RPMI7951 (cell line): Measurements from ENCODE around the gene RBM27. TPM values are rescaled to one million over a fixed set of nuclear protein-coding genes. Genes with fewer than 3 reads are reported as not detected.
"Not testable (repeated sequence)": the region's sequence is repeated elsewhere in the genome, so short reads cannot be mapped to it uniquely, and the experiment has no call there.

ENCODE experiments used
- DNase-seq: peaks from one replicate; pipeline ENCODE4 v3.0.0-alpha.2; 2012; ENCODE audit warnings: low read depth
- total RNA-seq: library from RNA; depleted of rRNA; stranded (reverse); fragments of >200 nt; shearing (Covaris generic); gene quantifications from 2 replicates; pipeline ENCODE4 v1.2.3, GENCODE V29; 2014; rRNA removed

Gene RBM27
- total RNA-seq, 1 experiment from 2014 or later, result 15.1 TPM

- DNase-seq, result no peak
Measured at GRCh38 chr5:146208916-146209522, 5.6 kb downstream of the RBM27 start.

DNA sequence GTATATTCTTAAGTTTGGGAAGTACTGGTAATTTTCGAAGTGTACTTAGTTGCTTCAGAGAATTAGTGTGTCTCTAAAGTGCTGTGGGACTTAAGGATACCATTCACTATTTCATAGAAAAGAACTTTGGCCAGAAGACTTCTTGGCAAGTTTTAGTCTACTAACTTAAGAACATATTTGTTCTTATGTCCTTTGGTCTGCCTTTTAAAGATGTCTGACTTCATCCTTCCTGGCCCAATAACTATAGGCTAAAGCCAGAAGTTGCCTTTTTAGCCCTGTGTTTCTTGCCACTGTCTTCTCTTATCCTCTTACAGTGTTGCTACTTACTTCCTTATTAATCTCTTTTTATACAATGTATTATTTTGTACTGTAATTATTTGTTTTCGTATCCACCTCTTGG, 6.3 kb downstream of the RBM27 start:
- DNase-seq, result no peak

DNA sequence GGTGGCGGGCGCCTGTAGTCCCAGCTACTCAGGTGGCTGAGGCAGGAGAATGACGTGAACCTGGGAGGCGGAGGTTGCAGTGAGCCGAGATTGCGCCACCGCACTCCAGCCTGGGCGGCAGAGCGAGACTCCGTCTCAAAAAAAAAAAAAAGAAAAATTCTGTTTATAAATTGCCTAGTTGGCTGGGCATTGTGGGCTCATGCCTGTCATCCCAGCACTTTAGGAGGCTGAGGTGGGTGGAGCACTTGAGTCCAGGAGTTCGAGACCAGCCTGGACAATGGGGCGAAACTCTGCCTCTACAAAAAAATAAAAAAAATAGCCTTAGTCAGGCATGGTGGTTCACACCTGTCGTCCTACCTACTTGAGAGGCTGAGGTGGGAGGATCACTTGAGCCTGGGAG, 7.4 kb downstream of the RBM27 start:
- DNase-seq, result not testable (repeated sequence)

DNA sequence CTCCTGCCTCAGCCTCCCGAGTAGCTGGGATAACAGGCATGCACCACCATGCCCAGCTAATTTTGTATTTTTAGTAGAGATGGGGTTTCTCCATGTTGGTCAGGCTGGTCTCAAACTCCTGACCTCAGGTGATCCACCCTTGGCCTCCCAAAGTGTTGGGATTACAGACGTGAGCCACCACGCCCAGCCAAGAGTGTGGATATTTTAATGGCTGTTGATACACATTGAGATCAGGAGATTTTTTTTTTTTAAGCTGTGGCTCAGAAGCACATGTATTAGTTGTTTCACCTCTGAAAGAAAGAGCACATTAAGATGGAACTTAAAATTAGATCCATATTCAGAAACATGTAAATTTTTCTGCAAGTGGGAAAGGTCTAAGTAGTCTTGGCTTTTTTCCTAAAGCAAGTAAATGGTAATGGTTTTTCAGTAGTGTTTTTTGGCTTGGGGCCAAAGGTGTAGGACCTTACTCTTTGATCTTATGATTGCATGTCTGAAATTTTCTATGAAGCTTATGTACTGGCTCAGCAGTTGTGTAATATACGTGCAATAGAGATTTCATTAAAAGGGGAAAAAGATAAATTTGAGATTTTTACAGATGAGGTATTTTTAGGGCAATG, 9.9 kb downstream of the RBM27 start:
- DNase-seq, result peak; percentile 9

GRCh38 chr5:146214881-146215280, 11.5 kb downstream of the RBM27 start:
- DNase-seq, result not testable (repeated sequence)

DNA sequence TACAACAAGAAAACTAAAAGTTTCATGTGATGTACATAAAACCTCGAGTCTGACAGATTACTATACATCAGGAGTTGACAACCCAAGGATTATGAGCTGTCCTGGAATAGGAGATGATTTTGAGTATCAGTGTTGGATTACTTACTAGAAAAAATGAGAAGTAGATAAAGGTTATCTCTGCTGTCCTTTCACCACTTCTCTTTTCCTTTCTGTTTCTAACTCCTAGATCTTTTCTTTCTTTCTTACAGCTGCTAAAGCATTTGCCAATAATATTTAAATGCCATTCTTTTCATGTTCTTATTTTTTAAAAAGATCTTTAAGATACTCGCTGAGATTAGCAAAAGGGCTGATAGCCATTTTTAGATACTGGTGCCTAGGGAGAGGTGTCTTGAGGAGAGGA, 14.8 kb downstream of the RBM27 start:
- no peak for DNase-seq

GRCh38 chr5:146219243-146219642, 15.8 kb downstream of the RBM27 start:
- no peak for DNase-seq

GRCh38 chr5:146221234-146221633, 17.8 kb downstream of the RBM27 start:
- no peak for DNase-seq

DNA sequence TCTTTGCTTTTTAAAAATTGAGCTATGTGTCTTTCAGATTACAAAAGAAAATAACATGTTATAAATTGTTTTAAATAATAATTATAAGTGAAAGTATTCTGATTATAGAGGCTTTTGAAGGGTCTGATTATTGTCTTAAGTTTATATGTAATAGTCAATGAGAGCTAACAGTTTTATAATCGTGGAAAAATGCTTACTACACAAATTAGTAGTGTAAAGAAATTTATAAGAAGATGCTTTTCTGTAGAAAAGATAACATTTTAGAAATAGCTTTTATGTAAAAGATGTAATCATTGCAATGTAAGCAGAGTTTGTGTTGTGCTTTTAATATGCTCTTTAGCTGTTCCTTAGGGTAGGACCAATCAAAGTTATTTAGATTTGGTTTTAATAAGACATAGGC, 18.6 kb downstream of the RBM27 start:
- DNase-seq, result no peak

GRCh38 chr5:146223179-146223578, 19.8 kb downstream of the RBM27 start:
- no peak for DNase-seq

DNA sequence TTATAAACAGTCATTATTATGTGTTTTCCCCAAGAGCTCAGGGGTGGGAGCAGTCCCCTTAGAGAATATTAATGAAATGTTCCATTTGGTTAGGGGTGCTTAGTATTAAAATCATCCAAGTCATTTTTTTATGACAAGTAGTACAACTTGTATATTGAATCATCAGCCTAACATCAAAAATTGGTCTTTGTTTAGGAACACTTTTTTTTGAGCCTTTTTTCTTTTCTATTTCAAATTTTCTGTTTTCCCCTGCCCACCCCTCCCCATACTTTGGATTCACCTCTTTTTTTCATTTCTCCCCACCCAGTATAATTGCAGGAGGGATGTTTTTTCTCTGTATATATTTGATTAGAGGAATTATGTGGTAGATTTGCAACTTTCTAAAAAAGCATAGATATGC, 25.8 kb downstream of the RBM27 start:
- DNase-seq, result no peak

DNA sequence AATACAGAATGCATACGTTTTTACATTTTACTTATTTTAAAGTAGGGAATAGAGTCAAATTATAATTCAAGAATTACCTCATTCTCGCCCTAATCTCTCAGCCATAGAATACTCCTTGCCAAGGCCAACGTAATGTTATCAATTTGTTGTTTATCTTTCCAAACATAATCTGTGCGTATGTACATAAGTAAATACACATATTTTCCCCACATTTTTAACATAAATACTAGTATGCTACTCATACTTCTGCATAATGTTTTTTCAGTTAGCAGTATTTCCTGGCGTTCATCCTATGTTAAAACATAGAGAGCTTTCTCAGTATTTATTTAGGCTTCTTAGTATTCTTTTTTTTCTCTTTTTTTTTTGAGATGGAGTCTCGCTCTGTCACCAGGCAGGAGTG, 28.8 kb downstream of the RBM27 start:
- no peak for DNase-seq

GRCh38 chr5:146233441-146233840, 30.0 kb downstream of the RBM27 start:
- DNase-seq, result no peak

- no peak for DNase-seq
Measured at GRCh38 chr5:146238973-146239372, 35.6 kb downstream of the RBM27 start.

DNA sequence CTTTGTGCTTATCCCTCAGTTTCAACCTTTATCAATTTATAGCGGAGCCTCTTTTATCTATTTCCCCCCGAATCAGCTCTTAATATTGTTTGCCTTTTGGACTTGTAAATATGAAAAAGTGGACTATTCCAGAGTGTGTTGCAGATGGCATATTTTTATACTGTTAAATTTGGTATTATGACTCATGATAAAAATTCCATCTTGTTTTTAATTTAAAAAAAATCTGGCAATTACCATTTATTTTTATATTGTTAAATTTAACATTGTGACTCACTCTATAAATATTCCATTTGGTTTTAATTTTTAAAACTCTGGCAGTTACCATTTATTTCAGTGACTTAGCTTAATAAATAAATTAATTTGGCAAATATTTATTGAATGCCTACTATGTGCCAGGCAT, 37.5 kb downstream of the RBM27 start:
- no peak for DNase-seq

DNA sequence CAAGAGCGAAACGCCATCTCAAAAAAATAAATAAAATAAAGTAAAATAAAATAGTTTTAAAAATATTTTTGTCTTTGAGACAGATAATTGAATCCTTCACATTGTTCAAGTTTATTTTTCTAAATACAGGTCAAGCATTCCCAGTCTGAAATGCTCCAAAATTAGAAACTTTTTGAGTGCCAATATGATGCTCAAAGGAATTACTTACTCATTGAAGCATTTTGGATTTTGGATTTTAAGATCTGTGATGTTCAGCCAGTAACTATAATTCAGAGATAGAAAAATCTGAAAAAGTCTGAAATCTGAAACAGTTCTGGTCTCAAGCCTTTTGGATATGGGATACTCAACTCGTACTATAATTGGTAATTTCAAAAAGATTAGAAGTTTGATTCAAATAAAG, 39.8 kb downstream of the RBM27 start:
- no peak for DNase-seq

GRCh38 chr5:146248561-146248960, 45.2 kb downstream of the RBM27 start:
- DNase-seq, result no peak

DNA sequence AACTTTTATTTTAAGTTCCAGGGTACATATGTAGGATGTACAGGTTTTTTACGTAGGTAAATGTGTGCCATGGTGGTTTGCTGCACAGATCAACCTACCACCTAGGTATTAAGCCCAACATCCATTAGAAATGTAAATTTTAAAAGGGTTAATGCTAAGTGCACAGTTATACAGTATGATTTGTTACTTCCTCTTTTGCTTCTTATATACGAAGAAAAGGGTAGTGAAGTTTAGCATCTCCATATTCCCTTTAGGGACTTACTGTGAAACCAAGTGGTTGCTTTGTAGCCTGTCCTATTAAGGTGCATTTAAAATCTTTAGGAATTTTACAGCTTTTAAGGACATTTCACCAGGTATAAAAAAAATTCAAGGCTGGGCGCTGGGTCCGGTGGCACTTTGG, 46.4 kb downstream of the RBM27 start:
- no peak for DNase-seq

Other genes with a start within 250 kb of the RBM27 start
- gene PLAC8L1, start 98.0 kb upstream of the RBM27 start, total RNA-seq, result not detected in 2 replicates
- gene LARS1, start 21.0 kb upstream of the RBM27 start, total RNA-seq, result 63.8 and 92.0 TPM in 2 replicates
- gene POU4F3, start 135.2 kb downstream of the RBM27 start, total RNA-seq, result 0.20 TPM in 1 of 2 replicates, not detected in the other
- gene TCERG1, start 243.7 kb downstream of the RBM27 start, total RNA-seq, result 29.2 and 33.9 TPM in 2 replicates